ENCODE results near the gene KAT2B.

KAT2B gene

GRCh38 chr3:20121088-20121487 is 80.8 kb downstream of the KAT2B start:
- Histone ChIP-seq H2AK5ac (ENCODE audit: low read length) (no peak overlapping the region), H2BK120ac (ENCODE audit: low read depth, low read length) (no peak overlapping the region), H3K4me3 (ENCODE audit: low read length) (no peak overlapping the region), H3K36me3 (ENCODE audit: control insufficient read depth, insufficient read depth, low read length) (no peaks in the 10 kb centered on the region), H3K4me2 (ENCODE audit: low read length) (no peak overlapping the region), H3K27ac (ENCODE audit: low read depth, low read length) (no peak overlapping the region), H3K23ac (ENCODE audit: low read length) (no peak overlapping the region), H3K79me1 (ENCODE audit: low read length) (no peaks in the 10 kb centered on the region), H3K27me3 (ENCODE audit: insufficient read depth, low read length, poor library complexity) (no peaks in the 10 kb centered on the region), H3K9ac (ENCODE audit: low read length) (no peak overlapping the region), H2BK5ac (ENCODE audit: low read length) (no peak overlapping the region), H3K56ac (ENCODE audit: low read length) (no peak overlapping the region), H2BK15ac (replicated peaks; ENCODE audit: low read depth) (no peak overlapping the region), H4K5ac (ENCODE audit: low read length) (no peak overlapping the region), H4K8ac (ENCODE audit: low read depth, low read length) (no peak overlapping the region), H3K18ac (ENCODE audit: low read length) (no peak overlapping the region), H3K4ac (ENCODE audit: low read depth, low read length) (no peak overlapping the region), H3K4me1 (ENCODE audit: control insufficient read depth, low read depth, low read length) (no peaks in the 10 kb centered on the region), H3K79me2 (ENCODE audit: control insufficient read depth, insufficient read depth, low read length) (no peaks in the 10 kb centered on the region)
- DNase-seq, result no peak
- WGBS (ENCODE audit: extremely low coverage, insufficient coverage, low lambda C conversion rate), result no CpG with 5 or more reads among the region's 3 CpGs

GRCh38 chr3:20123131-20123652 is 82.9 kb downstream of the KAT2B start:
- WGBS (ENCODE audit: extremely low coverage, insufficient coverage, low lambda C conversion rate), result no CpG with 5 or more reads among the region's 2 CpGs
- H3K9ac ChIP-seq (ENCODE audit: low read length), result no peak overlapping the region
- H3K4me1 ChIP-seq (ENCODE audit: control insufficient read depth, low read depth, low read length), result no peaks in the 10 kb centered on the region
- H4K5ac ChIP-seq (ENCODE audit: low read length), result no peak overlapping the region
- no peaks in the 10 kb centered on the region for H3K27me3 ChIP-seq (ENCODE audit: insufficient read depth, low read length, poor library complexity)
- no peak overlapping the region for H3K56ac ChIP-seq (ENCODE audit: low read length)
- H2AK5ac ChIP-seq (ENCODE audit: low read length), result no peak overlapping the region
- no peak overlapping the region for H3K18ac ChIP-seq (ENCODE audit: low read length)
- H3K4ac ChIP-seq (ENCODE audit: low read depth, low read length), result no peak overlapping the region
- no peak overlapping the region for H4K8ac ChIP-seq (ENCODE audit: low read depth, low read length)
- no peak overlapping the region for H3K4me2 ChIP-seq (ENCODE audit: low read length)
- DNase-seq, result no peak
- H3K79me1 ChIP-seq (ENCODE audit: low read length), result no peaks in the 10 kb centered on the region
- no peaks in the 10 kb centered on the region for H3K79me2 ChIP-seq (ENCODE audit: control insufficient read depth, insufficient read depth, low read length)
- H2BK5ac ChIP-seq (ENCODE audit: low read length), result no peak overlapping the region
- no peak overlapping the region for H2BK120ac ChIP-seq (ENCODE audit: low read depth, low read length)
- no peaks in the 10 kb centered on the region for H3K36me3 ChIP-seq (ENCODE audit: control insufficient read depth, insufficient read depth, low read length)
- no peak overlapping the region for H2BK15ac ChIP-seq (replicated peaks; ENCODE audit: low read depth)
- H3K4me3 ChIP-seq (ENCODE audit: low read length), result no peak overlapping the region
- no peak overlapping the region for H3K23ac ChIP-seq (ENCODE audit: low read length)
- H3K27ac ChIP-seq (ENCODE audit: low read depth, low read length), result no peak overlapping the region

GRCh38 chr3:20125289-20125688 is 85.0 kb downstream of the KAT2B start:
- Histone ChIP-seq H3K27ac (ENCODE audit: low read depth, low read length) (no peak overlapping the region), H2BK5ac (ENCODE audit: low read length) (no peak overlapping the region), H3K18ac (ENCODE audit: low read length) (no peak overlapping the region), H3K36me3 (ENCODE audit: control insufficient read depth, insufficient read depth, low read length) (no peaks in the 10 kb centered on the region), H3K4me1 (ENCODE audit: control insufficient read depth, low read depth, low read length) (no peaks in the 10 kb centered on the region), H2AK5ac (ENCODE audit: low read length) (no peak overlapping the region), H3K4me3 (ENCODE audit: low read length) (no peak overlapping the region), H3K79me1 (ENCODE audit: low read length) (no peaks in the 10 kb centered on the region), H4K5ac (ENCODE audit: low read length) (no peak overlapping the region), H3K4me2 (ENCODE audit: low read length) (no peak overlapping the region), H3K27me3 (ENCODE audit: insufficient read depth, low read length, poor library complexity) (no peaks in the 10 kb centered on the region), H4K8ac (ENCODE audit: low read depth, low read length) (no peak overlapping the region), H2BK15ac (replicated peaks; ENCODE audit: low read depth) (no peak overlapping the region), H2BK120ac (ENCODE audit: low read depth, low read length) (no peak overlapping the region), H3K23ac (ENCODE audit: low read length) (no peak overlapping the region), H3K4ac (ENCODE audit: low read depth, low read length) (no peak overlapping the region), H3K9ac (ENCODE audit: low read length) (no peak overlapping the region), H3K79me2 (ENCODE audit: control insufficient read depth, insufficient read depth, low read length) (no peaks in the 10 kb centered on the region), H3K56ac (ENCODE audit: low read length) (no peak overlapping the region)
- no CpG with 5 or more reads among the region's 4 CpGs for WGBS (ENCODE audit: extremely low coverage, insufficient coverage, low lambda C conversion rate)
- no peak for DNase-seq

- no peaks in the 10 kb centered on the region for H3K79me1 ChIP-seq (ENCODE audit: low read length)
- DNase-seq, result no peak
Observed at GRCh38 chr3:20125897-20126296, 85.7 kb downstream of the KAT2B start.

GRCh38 chr3:20128358-20128757 is 88.1 kb downstream of the KAT2B start:
- Histone ChIP-seq H3K79me1 (ENCODE audit: low read length) (no peaks in the 10 kb centered on the region), H3K4me1 (ENCODE audit: control insufficient read depth, low read depth, low read length) (no peaks in the 10 kb centered on the region), H3K4ac (ENCODE audit: low read depth, low read length) (no peak overlapping the region), H3K23ac (ENCODE audit: low read length) (no peak overlapping the region), H3K4me2 (ENCODE audit: low read length) (no peak overlapping the region), H3K79me2 (ENCODE audit: control insufficient read depth, insufficient read depth, low read length) (no peaks in the 10 kb centered on the region), H2BK5ac (ENCODE audit: low read length) (no peak overlapping the region), H3K36me3 (ENCODE audit: control insufficient read depth, insufficient read depth, low read length) (no peaks in the 10 kb centered on the region), H3K27me3 (ENCODE audit: insufficient read depth, low read length, poor library complexity) (no peaks in the 10 kb centered on the region), H3K9ac (ENCODE audit: low read length) (no peak overlapping the region), H3K4me3 (ENCODE audit: low read length) (no peak overlapping the region), H2AK5ac (ENCODE audit: low read length) (no peak overlapping the region), H4K5ac (ENCODE audit: low read length) (no peak overlapping the region), H3K27ac (ENCODE audit: low read depth, low read length) (no peak overlapping the region), H2BK120ac (ENCODE audit: low read depth, low read length) (no peak overlapping the region), H2BK15ac (replicated peaks; ENCODE audit: low read depth) (no peak overlapping the region), H3K56ac (ENCODE audit: low read length) (no peak overlapping the region), H3K18ac (ENCODE audit: low read length) (no peak overlapping the region), H4K8ac (ENCODE audit: low read depth, low read length) (no peak overlapping the region)
- no CpG with 5 or more reads among the region's 2 CpGs for WGBS (ENCODE audit: extremely low coverage, insufficient coverage, low lambda C conversion rate)
- no peak for DNase-seq

More at GRCh38 chr3:20125897-20126296, 85.7 kb downstream of the KAT2B start:
- Histone ChIP-seq H4K8ac (ENCODE audit: low read depth, low read length) (no peak overlapping the region), H3K4ac (ENCODE audit: low read depth, low read length) (no peak overlapping the region), H3K56ac (ENCODE audit: low read length) (no peak overlapping the region), H3K36me3 (ENCODE audit: control insufficient read depth, insufficient read depth, low read length) (no peaks in the 10 kb centered on the region), H2BK15ac (replicated peaks; ENCODE audit: low read depth) (no peak overlapping the region), H3K9ac (ENCODE audit: low read length) (no peak overlapping the region), H3K4me3 (ENCODE audit: low read length) (no peak overlapping the region), H3K18ac (ENCODE audit: low read length) (no peak overlapping the region), H3K79me2 (ENCODE audit: control insufficient read depth, insufficient read depth, low read length) (no peaks in the 10 kb centered on the region), H3K27me3 (ENCODE audit: insufficient read depth, low read length, poor library complexity) (no peaks in the 10 kb centered on the region), H3K27ac (ENCODE audit: low read depth, low read length) (no peak overlapping the region), H3K23ac (ENCODE audit: low read length) (no peak overlapping the region), H3K4me1 (ENCODE audit: control insufficient read depth, low read depth, low read length) (no peaks in the 10 kb centered on the region), H2BK120ac (ENCODE audit: low read depth, low read length) (no peak overlapping the region), H2AK5ac (ENCODE audit: low read length) (no peak overlapping the region), H4K5ac (ENCODE audit: low read length) (no peak overlapping the region), H3K4me2 (ENCODE audit: low read length) (no peak overlapping the region), H2BK5ac (ENCODE audit: low read length) (no peak overlapping the region)
- WGBS (ENCODE audit: extremely low coverage, insufficient coverage, low lambda C conversion rate), result no CpG with 5 or more reads among the region's 10 CpGs

GRCh38 chr3:20130106-20130505 is 89.9 kb downstream of the KAT2B start:
- Histone ChIP-seq H3K79me2 (ENCODE audit: control insufficient read depth, insufficient read depth, low read length) (no peaks in the 10 kb centered on the region), H3K56ac (ENCODE audit: low read length) (no peak overlapping the region), H2BK15ac (replicated peaks; ENCODE audit: low read depth) (no peak overlapping the region), H4K5ac (ENCODE audit: low read length) (no peak overlapping the region), H3K4me1 (ENCODE audit: control insufficient read depth, low read depth, low read length) (no peaks in the 10 kb centered on the region), H3K36me3 (ENCODE audit: control insufficient read depth, insufficient read depth, low read length) (no peaks in the 10 kb centered on the region), H2BK5ac (ENCODE audit: low read length) (no peak overlapping the region), H3K23ac (ENCODE audit: low read length) (no peak overlapping the region), H2BK120ac (ENCODE audit: low read depth, low read length) (no peak overlapping the region), H2AK5ac (ENCODE audit: low read length) (no peak overlapping the region), H4K8ac (ENCODE audit: low read depth, low read length) (no peak overlapping the region), H3K4me3 (ENCODE audit: low read length) (no peak overlapping the region), H3K79me1 (ENCODE audit: low read length) (no peaks in the 10 kb centered on the region), H3K27ac (ENCODE audit: low read depth, low read length) (no peak overlapping the region), H3K9ac (ENCODE audit: low read length) (no peak overlapping the region), H3K4ac (ENCODE audit: low read depth, low read length) (no peak overlapping the region), H3K4me2 (ENCODE audit: low read length) (no peak overlapping the region), H3K18ac (ENCODE audit: low read length) (no peak overlapping the region), H3K27me3 (ENCODE audit: insufficient read depth, low read length, poor library complexity) (no peaks in the 10 kb centered on the region)
- DNase-seq, result no peak
- WGBS (ENCODE audit: extremely low coverage, insufficient coverage, low lambda C conversion rate), result no CpG with 5 or more reads among the region's 7 CpGs
